Activated naive CD8-positive, alpha-beta T cell treated with anti-CD3 and anti-CD28 coated beads for 36 hours (primary cell): Measurements from ENCODE around the gene SETD6. TPM values are rescaled to one million over a fixed set of nuclear protein-coding genes. Genes with fewer than 3 reads are reported as not detected.

ENCODE experiments used
- DNase-seq: peaks from one replicate; pipeline ENCODE4 v3.0.0; 2021
- H3K27ac Mint-ChIP-seq: one replicate; pipeline ENCODE4 v1.8.0; 2022; ENCODE audit warnings: mild to moderate bottlenecking, moderate library complexity, mixed read lengths
- H3K27me3 Mint-ChIP-seq: one replicate; pipeline ENCODE4 v1.8.0; 2022; ENCODE audit warnings: mild to moderate bottlenecking, mixed read lengths
- H3K36me3 Mint-ChIP-seq: one replicate; pipeline ENCODE4 v1.8.0; 2021; ENCODE audit warnings: mild to moderate bottlenecking, mixed read lengths
- H3K4me1 Mint-ChIP-seq: one replicate; pipeline ENCODE4 v1.8.0; 2021; ENCODE audit warnings: mixed read lengths
- H3K4me3 Mint-ChIP-seq: one replicate; pipeline ENCODE4 v1.8.0; 2022; ENCODE audit warnings: mild to moderate bottlenecking, moderate library complexity, mixed read lengths
- H3K9me3 Mint-ChIP-seq: one replicate; pipeline ENCODE4 v1.8.0; 2022; ENCODE audit warnings: mixed read lengths
- total RNA-seq, 2 experiments: library from RNA; stranded (reverse); gene quantifications; one replicate each; pipeline ENCODE4 v1.2.3, GENCODE V29; 2021

SETD6 gene
- total RNA-seq, 2 experiments from 2014 or later, result 18.7 to 20.2 TPM

DNA sequence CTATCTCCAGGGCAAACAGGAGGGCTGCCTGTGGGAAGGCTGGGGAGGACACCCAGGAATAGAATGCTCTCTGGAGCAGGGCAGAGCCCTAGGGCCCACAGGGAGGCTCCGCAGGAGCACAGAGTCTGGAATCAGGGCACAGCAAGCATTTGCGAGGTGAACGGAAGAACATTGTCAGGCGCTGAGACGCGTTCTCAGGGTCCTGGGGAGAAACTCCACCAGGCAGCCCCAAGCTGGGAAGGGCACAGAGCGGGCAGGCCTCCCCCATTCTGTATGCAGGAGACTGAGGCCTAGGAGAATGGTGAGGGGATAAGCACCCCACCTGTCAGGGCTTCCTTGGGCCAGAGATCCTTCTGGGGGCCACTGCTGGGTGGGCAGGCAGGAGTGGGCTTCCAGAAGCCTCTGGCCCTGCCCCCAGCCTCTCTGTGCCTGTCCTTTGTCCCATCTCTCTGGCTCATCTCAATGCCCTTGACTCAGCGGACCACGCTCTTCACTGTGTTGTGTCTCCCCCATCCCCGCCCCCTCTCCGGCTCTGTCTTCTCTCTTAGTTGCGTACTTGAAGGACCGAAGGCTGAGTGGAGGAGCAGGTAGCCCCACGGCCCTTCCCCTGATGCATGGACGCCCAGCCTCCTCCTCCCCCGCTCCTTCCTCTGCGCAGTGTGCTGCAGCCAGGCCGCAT lies 5.1 kb upstream of the SETD6 start:
- peak overlapping the region; percentile 5 for H3K27ac Mint-ChIP-seq
- peaks cover 6% of the 10 kb centered on the region for H3K36me3 Mint-ChIP-seq
- peaks cover 10% of the 10 kb centered on the region for H3K4me1 Mint-ChIP-seq
- no peaks in the 10 kb centered on the region for H3K9me3 Mint-ChIP-seq
- DNase-seq, result no peak
- no peaks in the 10 kb centered on the region for H3K27me3 Mint-ChIP-seq
- no peak overlapping the region for H3K4me3 Mint-ChIP-seq

DNA sequence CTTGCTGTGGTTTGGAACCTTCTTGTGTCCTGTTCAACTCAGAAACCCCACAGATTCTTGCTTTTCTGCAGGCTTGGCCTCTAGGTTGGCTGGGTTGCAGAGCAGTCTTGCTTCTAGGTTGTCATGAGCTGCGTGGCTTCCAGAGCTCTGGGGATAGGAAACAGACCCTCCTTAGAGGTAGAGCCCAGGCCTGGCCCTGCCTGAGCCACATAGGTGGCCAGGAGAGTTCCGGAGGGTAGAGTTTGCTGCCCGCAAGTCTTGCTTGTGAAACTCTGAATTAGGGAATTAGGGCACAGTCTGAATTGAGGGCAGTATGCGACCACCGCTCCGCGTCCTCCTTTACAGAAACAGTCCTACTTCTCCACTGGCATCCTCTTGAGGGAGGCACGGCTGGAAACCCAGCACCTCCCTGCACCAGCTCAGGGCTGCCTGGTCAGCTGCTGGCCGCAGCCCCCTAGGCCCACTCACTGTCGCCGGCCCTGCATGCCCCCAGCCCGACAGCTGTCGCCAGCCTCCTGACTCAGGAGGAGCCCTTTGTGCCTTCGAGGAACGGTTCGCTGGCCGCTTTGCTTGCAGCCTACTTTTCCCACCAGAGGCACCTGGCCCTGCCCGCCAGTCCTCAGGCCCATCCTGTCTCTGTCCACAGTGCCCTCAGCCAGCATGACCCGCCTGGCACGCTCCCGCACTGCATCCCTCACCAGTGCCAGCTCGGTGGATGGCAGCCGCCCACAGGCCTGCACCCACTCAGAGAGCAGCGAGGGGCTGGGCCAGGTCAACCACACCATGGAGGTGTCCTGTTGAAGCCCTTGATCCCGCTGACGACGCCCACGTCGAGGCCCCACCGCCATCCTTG lies 4.3 kb upstream of the SETD6 start:
- Mint-ChIP-seq H3K36me3 (peaks cover 9% of the 10 kb centered on the region), H3K4me1 (peaks cover 10% of the 10 kb centered on the region), H3K4me3 (no peak overlapping the region), H3K27me3 (no peaks in the 10 kb centered on the region), H3K27ac (peak overlapping the region; percentile 5), H3K9me3 (no peaks in the 10 kb centered on the region)
- DNase-seq, result no peak

DNA sequence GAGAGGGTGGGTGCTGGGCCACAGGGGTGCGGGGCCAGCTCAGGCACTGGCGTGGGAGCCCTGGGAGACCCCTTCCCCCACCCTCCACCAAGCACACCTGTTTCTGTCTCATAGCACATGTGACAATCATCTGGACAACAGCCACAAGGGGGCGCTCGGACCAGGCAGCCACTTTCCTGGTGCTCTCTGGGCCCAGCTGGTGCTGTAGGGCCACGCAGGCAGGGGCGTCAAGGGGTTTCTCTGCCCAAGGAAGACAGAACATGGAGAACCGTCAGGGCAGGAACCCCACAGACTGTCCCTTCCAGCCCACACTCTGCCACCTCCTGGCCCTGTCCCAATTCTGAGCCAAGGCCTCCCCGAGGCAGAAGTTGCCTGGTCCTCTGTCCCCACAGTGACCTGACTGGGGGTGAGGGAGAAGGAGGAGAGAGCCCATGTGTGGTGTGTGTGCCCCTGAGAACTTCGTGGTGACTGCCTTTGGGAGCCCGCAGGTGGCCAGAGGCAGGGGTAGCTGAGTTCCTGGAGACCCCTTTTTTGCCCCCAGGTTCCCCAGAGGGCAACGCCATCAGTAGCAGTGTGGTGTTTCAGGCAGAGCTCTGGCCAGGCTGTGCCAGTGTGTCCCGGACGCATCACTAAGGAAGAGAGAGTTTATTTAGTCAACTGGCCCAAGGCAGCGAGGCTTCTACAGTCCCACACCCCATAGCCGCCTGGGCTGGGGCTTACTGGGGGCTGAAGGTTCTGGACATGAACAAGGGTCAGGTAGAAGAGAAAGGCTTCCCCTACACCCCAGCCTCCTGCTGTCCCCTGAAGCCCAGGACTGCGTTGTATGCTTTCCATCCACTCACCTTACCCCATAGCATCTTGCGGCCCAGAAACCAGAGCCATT lies 3.1 kb upstream of the SETD6 start:
- Mint-ChIP-seq H3K27ac (peak overlapping the region; percentile 48), H3K4me1 (peaks cover 19% of the 10 kb centered on the region), H3K4me3 (no peak overlapping the region), H3K9me3 (no peaks in the 10 kb centered on the region), H3K36me3 (peaks cover 13% of the 10 kb centered on the region), H3K27me3 (no peaks in the 10 kb centered on the region)
- DNase-seq, result peak; percentile 80

- H3K27me3 Mint-ChIP-seq, result no peaks in the 10 kb centered on the region
- H3K4me3 Mint-ChIP-seq, result peak overlapping the region; percentile 35
- peaks cover 18% of the 10 kb centered on the region for H3K36me3 Mint-ChIP-seq
- peaks cover 32% of the 10 kb centered on the region for H3K4me1 Mint-ChIP-seq
- H3K27ac Mint-ChIP-seq, result no peak overlapping the region
- no peak for DNase-seq
- H3K9me3 Mint-ChIP-seq, result no peaks in the 10 kb centered on the region
These were observed 1.4 kb upstream of the SETD6 start for GRCh38 chr16:58513874-58514273.

GRCh38 chr16:58515871-58516767 lies 802 bp downstream of the SETD6 start:
- Mint-ChIP-seq H3K27me3 (no peaks in the 10 kb centered on the region), H3K9me3 (no peaks in the 10 kb centered on the region), H3K36me3 (peaks cover 25% of the 10 kb centered on the region), H3K4me3 (peak overlapping the region; percentile 96), H3K4me1 (peaks cover 40% of the 10 kb centered on the region), H3K27ac (peak overlapping the region; percentile 85)
- DNase-seq, result peak; percentile 65

DNA sequence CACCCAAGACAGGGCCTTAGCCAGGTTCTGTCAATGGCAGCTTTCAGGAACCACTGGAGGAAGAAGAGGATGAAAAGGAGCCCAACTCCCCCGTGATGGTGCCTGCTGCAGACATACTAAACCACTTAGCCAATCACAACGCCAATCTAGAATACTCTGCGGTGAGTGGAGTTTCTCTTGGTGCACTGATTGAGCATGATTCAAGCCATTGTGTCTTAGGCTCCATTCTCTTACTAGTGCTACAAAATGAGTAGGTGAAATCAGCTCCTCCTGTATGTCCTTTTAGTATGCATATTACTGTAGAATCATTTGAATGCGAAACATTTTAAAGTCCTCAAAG lies 1.4 kb downstream of the SETD6 start:
- DNase-seq, result no peak
- H3K27me3 Mint-ChIP-seq, result no peaks in the 10 kb centered on the region
- H3K4me1 Mint-ChIP-seq, result peaks cover 39% of the 10 kb centered on the region
- peak overlapping the region; percentile 78 for H3K4me3 Mint-ChIP-seq
- peaks cover 28% of the 10 kb centered on the region for H3K36me3 Mint-ChIP-seq
- H3K27ac Mint-ChIP-seq, result peak overlapping the region; percentile 35
- H3K9me3 Mint-ChIP-seq, result no peaks in the 10 kb centered on the region

GRCh38 chr16:58518083-58518979 lies 3.0 kb downstream of the SETD6 start:
- H3K27me3 Mint-ChIP-seq, result no peaks in the 10 kb centered on the region
- peaks cover 38% of the 10 kb centered on the region for H3K36me3 Mint-ChIP-seq
- no peaks in the 10 kb centered on the region for H3K9me3 Mint-ChIP-seq
- H3K4me3 Mint-ChIP-seq, result no peak overlapping the region
- H3K27ac Mint-ChIP-seq, result peak overlapping the region; percentile 64
- peaks cover 37% of the 10 kb centered on the region for H3K4me1 Mint-ChIP-seq
- DNase-seq, result no peak

DNA sequence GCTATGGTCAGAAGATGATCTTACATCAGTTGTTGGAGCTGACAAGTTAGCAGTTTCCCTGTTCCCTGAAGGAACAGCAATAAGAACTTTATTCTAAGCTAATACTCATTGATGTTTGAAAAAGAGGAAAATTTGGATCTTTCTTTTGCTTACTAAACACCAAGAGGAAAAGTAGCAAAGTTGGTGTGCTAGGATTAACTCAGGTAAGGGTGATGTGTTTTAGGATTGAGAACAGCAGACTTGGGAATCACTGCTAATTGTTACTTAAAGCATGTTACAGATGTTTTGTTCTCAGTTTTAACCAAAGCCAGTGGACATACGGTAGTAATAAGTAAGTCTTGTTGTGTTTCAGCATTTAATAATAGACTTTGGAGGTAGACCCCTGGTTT lies 3.7 kb downstream of the SETD6 start:
- Mint-ChIP-seq H3K4me1 (peaks cover 36% of the 10 kb centered on the region), H3K9me3 (no peaks in the 10 kb centered on the region), H3K4me3 (no peak overlapping the region), H3K36me3 (peaks cover 38% of the 10 kb centered on the region), H3K27me3 (no peaks in the 10 kb centered on the region), H3K27ac (peak overlapping the region; percentile 64)
- no peak for DNase-seq

- Mint-ChIP-seq H3K27ac (peak overlapping the region; percentile 60), H3K4me3 (no peak overlapping the region), H3K4me1 (peaks cover 34% of the 10 kb centered on the region), H3K9me3 (no peaks in the 10 kb centered on the region), H3K36me3 (peaks cover 41% of the 10 kb centered on the region), H3K27me3 (no peaks in the 10 kb centered on the region)
- no peak for DNase-seq
These were observed 4.4 kb downstream of the SETD6 start for GRCh38 chr16:58519707-58520106.

- DNase-seq, result no peak
- Mint-ChIP-seq H3K4me1 (peaks cover 2% of the 10 kb centered on the region), H3K27me3 (no peaks in the 10 kb centered on the region), H3K36me3 (peaks cover 41% of the 10 kb centered on the region), H3K4me3 (no peak overlapping the region), H3K9me3 (no peaks in the 10 kb centered on the region), H3K27ac (no peak overlapping the region)
These were observed 14.9 kb downstream of the SETD6 start for GRCh38 chr16:58530179-58530578.

- no peak overlapping the region for H3K27ac Mint-ChIP-seq
- no peak for DNase-seq
- no peak overlapping the region for H3K4me3 Mint-ChIP-seq
- no peaks in the 10 kb centered on the region for H3K9me3 Mint-ChIP-seq
- peaks cover 40% of the 10 kb centered on the region for H3K36me3 Mint-ChIP-seq
- H3K27me3 Mint-ChIP-seq, result no peaks in the 10 kb centered on the region
- H3K4me1 Mint-ChIP-seq, result peaks cover 2% of the 10 kb centered on the region
These were observed 17.1 kb downstream of the SETD6 start for GRCh38 chr16:58532414-58532813.

DNA sequence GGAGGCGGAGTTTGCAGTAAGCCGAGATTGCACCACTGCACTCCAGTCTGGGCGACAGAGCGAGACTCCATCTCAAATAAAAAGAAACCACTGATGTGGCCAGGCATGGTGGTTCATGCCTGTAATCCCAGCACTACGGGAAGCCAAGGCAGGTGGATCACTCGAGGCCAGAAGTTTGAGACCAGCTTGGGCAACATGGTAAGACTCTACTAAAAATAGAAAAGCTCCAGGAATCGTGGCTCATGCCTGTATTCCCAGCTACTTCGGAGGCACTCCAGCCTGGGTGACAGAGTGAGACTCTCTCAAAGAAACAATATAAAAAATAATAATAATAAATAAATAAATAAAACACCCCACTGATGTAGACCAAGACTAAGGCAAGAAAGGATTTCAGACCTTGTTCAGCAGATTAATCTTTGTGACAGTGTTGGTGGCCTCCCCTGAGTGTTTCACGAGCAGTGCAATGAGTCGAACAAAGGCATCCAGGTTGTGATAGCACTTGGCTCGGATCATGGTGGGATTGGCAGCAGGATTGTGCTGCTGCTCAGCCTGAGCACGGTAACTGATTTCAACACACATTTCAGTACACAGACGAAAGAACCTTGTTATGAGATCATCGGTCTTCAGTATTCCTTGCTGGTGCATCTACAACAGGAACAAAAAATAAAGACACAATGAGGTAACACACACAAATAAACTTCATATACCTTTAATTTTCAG lies 18.6 kb downstream of the SETD6 start:
- Mint-ChIP-seq H3K9me3 (no peaks in the 10 kb centered on the region), H3K36me3 (peaks cover 42% of the 10 kb centered on the region), H3K4me1 (peaks cover 2% of the 10 kb centered on the region), H3K27me3 (no peaks in the 10 kb centered on the region), H3K4me3 (no peak overlapping the region), H3K27ac (no peak overlapping the region)
- no peak for DNase-seq

DNA sequence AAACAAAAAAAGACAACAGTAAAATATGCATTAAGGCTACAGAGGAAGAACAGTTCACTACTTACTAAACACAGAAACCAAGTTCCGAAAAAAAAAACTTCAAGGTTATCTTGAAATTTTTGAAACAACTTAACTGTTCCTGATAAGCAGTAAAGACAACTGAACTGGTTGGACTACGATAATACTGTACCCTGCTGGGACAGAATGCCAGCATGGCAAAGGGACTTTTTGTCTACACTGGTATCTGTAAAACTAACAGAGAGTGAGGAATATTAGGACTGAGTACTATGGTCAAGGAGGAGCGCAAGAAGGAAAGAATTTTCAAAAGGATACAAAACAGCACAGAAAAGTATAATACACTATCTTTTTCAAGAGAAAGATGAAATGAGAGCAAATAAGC lies 19.8 kb downstream of the SETD6 start:
- peaks cover 2% of the 10 kb centered on the region for H3K4me1 Mint-ChIP-seq
- no peaks in the 10 kb centered on the region for H3K9me3 Mint-ChIP-seq
- peak overlapping the region; percentile 60 for H3K27ac Mint-ChIP-seq
- no peaks in the 10 kb centered on the region for H3K27me3 Mint-ChIP-seq
- H3K36me3 Mint-ChIP-seq, result peaks cover 45% of the 10 kb centered on the region
- no peak for DNase-seq
- no peak overlapping the region for H3K4me3 Mint-ChIP-seq
